ENCODE data around the gene FBRSL1.

- TF ChIP-seq EZH2 (IDR thresholded peaks at IDR 0.05; ENCODE audit: borderline replicate concordance, insufficient read depth, low read depth, low read length, poor library complexity, severe bottlenecking): no peak
- TF ChIP-seq, protein P1, sequence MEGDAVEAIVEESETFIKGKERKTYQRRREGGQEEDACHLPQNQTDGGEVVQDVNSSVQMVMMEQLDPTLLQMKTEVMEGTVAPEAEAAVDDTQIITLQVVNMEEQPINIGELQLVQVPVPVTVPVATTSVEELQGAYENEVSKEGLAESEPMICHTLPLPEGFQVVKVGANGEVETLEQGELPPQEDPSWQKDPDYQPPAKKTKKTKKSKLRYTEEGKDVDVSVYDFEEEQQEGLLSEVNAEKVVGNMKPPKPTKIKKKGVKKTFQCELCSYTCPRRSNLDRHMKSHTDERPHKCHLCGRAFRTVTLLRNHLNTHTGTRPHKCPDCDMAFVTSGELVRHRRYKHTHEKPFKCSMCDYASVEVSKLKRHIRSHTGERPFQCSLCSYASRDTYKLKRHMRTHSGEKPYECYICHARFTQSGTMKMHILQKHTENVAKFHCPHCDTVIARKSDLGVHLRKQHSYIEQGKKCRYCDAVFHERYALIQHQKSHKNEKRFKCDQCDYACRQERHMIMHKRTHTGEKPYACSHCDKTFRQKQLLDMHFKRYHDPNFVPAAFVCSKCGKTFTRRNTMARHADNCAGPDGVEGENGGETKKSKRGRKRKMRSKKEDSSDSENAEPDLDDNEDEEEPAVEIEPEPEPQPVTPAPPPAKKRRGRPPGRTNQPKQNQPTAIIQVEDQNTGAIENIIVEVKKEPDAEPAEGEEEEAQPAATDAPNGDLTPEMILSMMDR (IDR thresholded peaks at IDR 0.05): no peak
These were observed 15.3 kb downstream of the FBRSL1 start for GRCh38 chr12:132505105-132505851.
